Measurements from ENCODE around the gene CLDN16.

DNA sequence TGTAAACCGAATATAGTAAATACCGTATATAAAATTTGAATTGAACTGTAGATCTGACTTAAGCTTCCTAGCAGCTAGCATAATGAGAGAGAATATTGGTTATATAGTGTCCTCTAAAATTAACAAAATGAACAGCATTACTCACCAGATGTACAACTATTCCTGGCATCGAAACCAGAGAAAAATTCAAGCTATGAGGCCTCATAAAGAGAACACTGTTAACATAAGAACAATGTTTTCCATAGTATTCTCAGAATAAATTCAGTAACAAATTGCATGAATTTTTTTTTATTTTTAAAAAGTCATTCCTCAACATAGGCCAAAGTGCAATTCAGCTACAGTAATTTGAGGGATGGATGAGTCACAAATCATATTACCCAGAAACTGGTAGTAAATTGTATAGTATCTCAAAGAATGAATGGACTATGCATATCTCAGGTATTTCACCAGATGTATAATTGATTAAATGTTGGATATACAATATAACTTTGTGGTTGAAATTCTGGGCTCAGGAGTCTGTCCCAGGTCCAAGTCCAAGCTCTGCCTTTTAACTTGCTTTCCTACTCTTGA, 56.7 kb downstream of the CLDN16 start:
- TF ChIP-seq, protein P1, sequence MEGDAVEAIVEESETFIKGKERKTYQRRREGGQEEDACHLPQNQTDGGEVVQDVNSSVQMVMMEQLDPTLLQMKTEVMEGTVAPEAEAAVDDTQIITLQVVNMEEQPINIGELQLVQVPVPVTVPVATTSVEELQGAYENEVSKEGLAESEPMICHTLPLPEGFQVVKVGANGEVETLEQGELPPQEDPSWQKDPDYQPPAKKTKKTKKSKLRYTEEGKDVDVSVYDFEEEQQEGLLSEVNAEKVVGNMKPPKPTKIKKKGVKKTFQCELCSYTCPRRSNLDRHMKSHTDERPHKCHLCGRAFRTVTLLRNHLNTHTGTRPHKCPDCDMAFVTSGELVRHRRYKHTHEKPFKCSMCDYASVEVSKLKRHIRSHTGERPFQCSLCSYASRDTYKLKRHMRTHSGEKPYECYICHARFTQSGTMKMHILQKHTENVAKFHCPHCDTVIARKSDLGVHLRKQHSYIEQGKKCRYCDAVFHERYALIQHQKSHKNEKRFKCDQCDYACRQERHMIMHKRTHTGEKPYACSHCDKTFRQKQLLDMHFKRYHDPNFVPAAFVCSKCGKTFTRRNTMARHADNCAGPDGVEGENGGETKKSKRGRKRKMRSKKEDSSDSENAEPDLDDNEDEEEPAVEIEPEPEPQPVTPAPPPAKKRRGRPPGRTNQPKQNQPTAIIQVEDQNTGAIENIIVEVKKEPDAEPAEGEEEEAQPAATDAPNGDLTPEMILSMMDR (IDR thresholded peaks at IDR 0.05; ENCODE audit: borderline replicate concordance, extremely low read depth, low read length, poor library complexity, severe bottlenecking): no peak
- no peak for TF ChIP-seq EZH2 (IDR thresholded peaks at IDR 0.05; ENCODE audit: borderline replicate concordance, low read depth, low read length, severe bottlenecking)

Measured in DND-41 (cell line).